GM12878 (cell line): ENCODE data around the gene ZC3H7B. TPM values are rescaled to one million over a fixed set of nuclear protein-coding genes. Genes with fewer than 3 reads are reported as not detected.

Source experiments
- ATAC-seq: fragments of 200-7000 bp; cut with Tn5 transposase; 3 replicates; pipeline ENCODE4 v1.9.1; 2020; ENCODE audit warnings: mild to moderate bottlenecking, moderate library complexity
- BruUV-seq: library from RNA; stranded (reverse); fragments of 400-500 nt; replicated peaks from 2 replicates; lab custom pipeline; 2021; lab: Mats Ljungman, UMichigan
- CTCF ChIA-PET: fragments of 300-600 bp; sonication (Branson Sonifier 250); formaldehyde crosslinking; extraction: SDS; loops from one replicate; lab custom pipeline; 2021; ENCODE audit warnings: inconsistent platforms; lab: Yijun Ruan, JAX
- POLR2A ChIA-PET: fragments of 350-600 bp; formaldehyde crosslinking; extraction: SDS; loops from one replicate; lab custom pipeline; 2021; ENCODE audit warnings: inconsistent platforms; lab: Charles Lee
- RAD21 ChIA-PET: fragments of 300-600 bp; sonication (Branson Sonifier 250); formaldehyde crosslinking; loops from one replicate; lab custom pipeline; 2023; ENCODE audit warnings: antibody characterized with exemption; ENCODE audit not compliant: unreplicated experiment; lab: Charles Lee
- SMC1A ChIA-PET: fragments of 300-600 bp; sonication (Branson Sonifier 250); formaldehyde crosslinking; loops from one replicate; lab custom pipeline; 2023; ENCODE audit not compliant: unreplicated experiment, uncharacterized antibody; lab: Charles Lee
- DNase-seq: peaks from one replicate; pipeline ENCODE4 v3.0.0-alpha.2; 2011; ENCODE audit warnings: low read depth, low spot score
- FAIRE-seq: peaks from 3 replicates; lab custom pipeline; 2011; peaks lifted over from hg19 to GRCh38; lab: Jason Lieb, UNC
- H2AFZ ChIP-seq: 2 replicates; pipeline ENCODE4 v1.6.0; 2011; ENCODE audit warnings: low read depth, low read length, control low read depth; ENCODE audit not compliant: control insufficient read depth
- H3K27ac ChIP-seq: 2 replicates; pipeline ENCODE4 v1.5.1; 2011; ENCODE audit warnings: control low read depth; ENCODE audit not compliant: control insufficient read depth, insufficient read depth
- H3K27me3 ChIP-seq, 2 experiments: replicated peaks in 1 of 2; 2 replicates each; pipeline versions ENCODE4 v1.6.0 to v1.6.1; 2011; ENCODE audit warnings: low read length in 1 of 2; ENCODE audit not compliant: control insufficient read depth in 2 of 2, insufficient read depth in 2 of 2
- H3K36me3 ChIP-seq, 2 experiments: 2 replicates each; pipeline ENCODE4 v1.5.1; 2011; ENCODE audit warnings: low read length in 1 of 2; ENCODE audit not compliant: control insufficient read depth in 2 of 2, insufficient read depth in 2 of 2
- H3K4me1 ChIP-seq: 2 replicates; pipeline ENCODE4 v1.6.1; 2011; ENCODE audit warnings: mild to moderate bottlenecking, low read length, moderate library complexity, mixed read lengths; ENCODE audit not compliant: control insufficient read depth, insufficient read depth
- H3K4me2 ChIP-seq: 2 replicates; pipeline ENCODE4 v1.6.0; 2011; ENCODE audit warnings: control low read depth; ENCODE audit not compliant: control insufficient read depth, insufficient read depth
- H3K4me3 ChIP-seq: fragments of 200-600 bp; sonication (generic); 2 replicates; pipeline ENCODE4 v1.5.1; 2016
- H3K79me2 ChIP-seq: 2 replicates; pipeline ENCODE4 v1.6.0; 2011; ENCODE audit warnings: low read length; ENCODE audit not compliant: control insufficient read depth, insufficient read depth
- H3K9ac ChIP-seq: 2 replicates; pipeline ENCODE4 v1.8.0; 2011; ENCODE audit warnings: low read length, control low read depth, mixed read lengths; ENCODE audit not compliant: control insufficient read depth, insufficient read depth
- H3K9me3 ChIP-seq: replicated peaks from 3 replicates; pipeline ENCODE4 v1.5.1; 2011; ENCODE audit warnings: mild to moderate bottlenecking, low read length; ENCODE audit not compliant: control insufficient read depth, insufficient read depth
- H4K20me1 ChIP-seq: 2 replicates; pipeline ENCODE4 v1.6.0; 2011; ENCODE audit not compliant: control insufficient read depth, insufficient read depth
- CBFB ChIP-seq: IDR thresholded peaks from 2 replicates; pipeline ENCODE4 v1.6.1; 2016; ENCODE audit warnings: antibody characterized with exemption, low read depth
- IKZF2 ChIP-seq, 2 experiments: fragments of 450-650 bp; IDR thresholded peaks; 2 replicates each; pipeline ENCODE4 v1.6.1; 2017; ENCODE audit warnings: mild to moderate bottlenecking in 2 of 2, moderate library complexity in 2 of 2
- JUNB ChIP-seq: IDR thresholded peaks from 2 replicates; pipeline ENCODE4 v1.6.1; 2016; ENCODE audit warnings: antibody characterized with exemption, mild to moderate bottlenecking
- MAX ChIP-seq: IDR thresholded peaks from 2 replicates; pipeline ENCODE4 v1.6.1; 2012; ENCODE audit warnings: low read depth, low read length, improper control_type of control experiment
- POLR2AphosphoS2 ChIP-seq: IDR thresholded peaks from 2 replicates; pipeline ENCODE4 v1.6.1; 2011; ENCODE audit warnings: low read depth, mild to moderate bottlenecking, low read length, improper control_type of control experiment, moderate library complexity
- RBBP5 ChIP-seq: fragments of 200-600 bp; sonication (generic); conservative IDR thresholded peaks from 2 replicates; pipeline ENCODE4 v1.6.1; 2016
- RELA ChIP-seq: fragments of 450-650 bp; IDR thresholded peaks from 2 replicates; pipeline ENCODE4 v1.8.0; 2014; ENCODE audit warnings: borderline replicate concordance; ENCODE audit not compliant: partially characterized antibody
- RFX5 ChIP-seq: IDR thresholded peaks from 2 replicates; pipeline ENCODE4 v1.6.1; 2011; ENCODE audit warnings: low read depth, low read length, improper control_type of control experiment
- WGBS: methylation state at CpG from one replicate; pipeline ENCODE4 v1.1.6; 2016; ENCODE audit warnings: low lambda C conversion rate; ENCODE audit not compliant: insufficient replicate concordance, insufficient coverage; ENCODE audit errors: missing lambda C conversion rate; 5-methylcytosine and 5-hydroxymethylcytosine counted together
- in situ Hi-C: fragments of 300-500 bp; cut with MboI; formaldehyde crosslinking; loops from 9 replicates; pipeline ENCODE4 v1.14.3; 2018; ENCODE audit warnings: mixed read lengths
- intact Hi-C: fragments of 100-400 bp; cut with micrococcal nuclease; formaldehyde crosslinking; loops from one replicate; pipeline ENCODE4 v1.14.2; 2022; ENCODE audit not compliant: unreplicated experiment
- polyA plus RNA-seq, 11 experiments: library from polyadenylated mRNA; depleted of rRNA in 4 of 11; unstranded in 6 of 11; stranded (reverse) in 5 of 11; fragments of >200 nt; fragmentation: Nextera tagmentation in 4 of 11; fragmentation: Illumina TruSeq in 1 of 11; extraction: Ambion mirVana in 4 of 11; extraction: Trizol in 1 of 11; gene quantifications; 1 replicate in 1 of 11; 2 replicates in 10 of 11; pipeline versions ENCODE4 v1.2.1 to v1.2.3, GENCODE V29; 2011 to 2016; ENCODE audit warnings: inconsistent platforms in 2 of 11, missing spikeins in 2 of 11, low read depth in 1 of 11
- total RNA-seq, 4 experiments: library from RNA; depleted of rRNA in 3 of 4; stranded (reverse); fragments of >200 nt in 3 of 4; fragmentation: Illumina TruSeq in 1 of 4; extraction: Trizol in 1 of 4; gene quantifications; 2 replicates each; pipeline versions ENCODE4 v1.2.1 to v1.2.3, GENCODE V29; 2013 to 2021

The ZC3H7B gene
- total and polyA plus RNA-seq, 10 of the 15 experiments (the other 5 are each of a cell fraction or from before 2014, with no cell fraction given) = 0.26 to 52.3 (median 22.4) TPM

GRCh38 chr22:41308054-41308453, 6.7 kb downstream of the ZC3H7B start:
- ChIA-PET POLR2A (interaction anchor here (0.6 kb wide), 1 partner anchor 29 kb away, joined by 4 read pairs; no protein-coding TSS in a partner anchor), CTCF (no interaction called here), SMC1A (no interaction called here), RAD21 (no interaction called here)
- no peak overlapping the region for H3K9ac ChIP-seq
- intact Hi-C loops (no loop called here), in situ Hi-C loops (no loop called here)
- ATAC-seq (no peak), FAIRE-seq (no peak), DNase-seq (no peak)
- no peak overlapping the region for H3K4me2 ChIP-seq
- H3K4me3 ChIP-seq = no peak overlapping the region
- no peaks in the 10 kb centered on the region for H3K4me1 ChIP-seq
- no peaks in the 10 kb centered on the region for H3K27me3 ChIP-seq
- 72% methylated on average over 3 of the region's 3 CpGs for WGBS
- H4K20me1 ChIP-seq = no peaks in the 10 kb centered on the region
- no peak overlapping the region for H3K27ac ChIP-seq
- no peak overlapping the region for H2AFZ ChIP-seq
- H3K9me3 ChIP-seq = no peaks in the 10 kb centered on the region
- BruUV-seq = no TSS peak
- peaks cover 53% of the 10 kb centered on the region for H3K79me2 ChIP-seq
- no peak for TF ChIP-seq MAX
- no peak for TF ChIP-seq RBBP5
- no peak for TF ChIP-seq JUNB
- TF ChIP-seq IKZF2 (IDR thresholded peaks at IDR 0.05) = no peak
- no peak for TF ChIP-seq POLR2AphosphoS2
- peaks cover 2 to 6% of the 10 kb centered on the region in 2 experiments for H3K36me3 ChIP-seq

GRCh38 chr22:41308544-41308947, 7.2 kb downstream of the ZC3H7B start:
- TF ChIP-seq RFX5 = no peak
- TF ChIP-seq RELA = no peak
- no peak for TF ChIP-seq CBFB
- Histone ChIP-seq H3K9me3 (no peaks in the 10 kb centered on the region), H3K4me3 (no peak overlapping the region), H4K20me1 (no peaks in the 10 kb centered on the region), H3K79me2 (peaks cover 50% of the 10 kb centered on the region), H3K9ac (no peak overlapping the region), H3K4me2 (no peak overlapping the region), H3K27ac (no peak overlapping the region), H2AFZ (no peak overlapping the region), H3K36me3 (peaks cover 2 to 6% of the 10 kb centered on the region in 2 experiments), H3K4me1 (no peaks in the 10 kb centered on the region), H3K27me3 (no peaks in the 10 kb centered on the region)
- intact Hi-C loops (no loop called here), in situ Hi-C loops (no loop called here)
- DNase-seq = no peak
- WGBS = 98% methylated on average over 7 of the region's 7 CpGs
- ChIA-PET CTCF (no interaction called here), SMC1A (no interaction called here), POLR2A (no interaction called here), RAD21 (no interaction called here)
- ATAC-seq = no peak
- FAIRE-seq = no peak
- no TSS peak for BruUV-seq
